ENCODE results near the gene TMEM131L.

GRCh38 chr4:153641532-153641931 is 175.4 kb downstream of the TMEM131L start:
- TF ChIP-seq, protein P1, sequence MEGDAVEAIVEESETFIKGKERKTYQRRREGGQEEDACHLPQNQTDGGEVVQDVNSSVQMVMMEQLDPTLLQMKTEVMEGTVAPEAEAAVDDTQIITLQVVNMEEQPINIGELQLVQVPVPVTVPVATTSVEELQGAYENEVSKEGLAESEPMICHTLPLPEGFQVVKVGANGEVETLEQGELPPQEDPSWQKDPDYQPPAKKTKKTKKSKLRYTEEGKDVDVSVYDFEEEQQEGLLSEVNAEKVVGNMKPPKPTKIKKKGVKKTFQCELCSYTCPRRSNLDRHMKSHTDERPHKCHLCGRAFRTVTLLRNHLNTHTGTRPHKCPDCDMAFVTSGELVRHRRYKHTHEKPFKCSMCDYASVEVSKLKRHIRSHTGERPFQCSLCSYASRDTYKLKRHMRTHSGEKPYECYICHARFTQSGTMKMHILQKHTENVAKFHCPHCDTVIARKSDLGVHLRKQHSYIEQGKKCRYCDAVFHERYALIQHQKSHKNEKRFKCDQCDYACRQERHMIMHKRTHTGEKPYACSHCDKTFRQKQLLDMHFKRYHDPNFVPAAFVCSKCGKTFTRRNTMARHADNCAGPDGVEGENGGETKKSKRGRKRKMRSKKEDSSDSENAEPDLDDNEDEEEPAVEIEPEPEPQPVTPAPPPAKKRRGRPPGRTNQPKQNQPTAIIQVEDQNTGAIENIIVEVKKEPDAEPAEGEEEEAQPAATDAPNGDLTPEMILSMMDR (optimal IDR thresholded peaks at IDR 0.05 in 1 of 3, IDR thresholded peaks at IDR 0.05 in 1 of 3, conservative IDR thresholded peaks at IDR 0.05 in 1 of 3; ENCODE audit: extremely low read depth in 1 of 3, insufficient read depth in 2 of 3, low read length in 3 of 3): no peak
- no peak for TF ChIP-seq EZH2 (IDR thresholded peaks at IDR 0.05; ENCODE audit: low read length)

Data from keratinocyte (primary cell).